Activated naive CD4-positive, alpha-beta T cell treated with anti-CD3 and anti-CD28 coated beads for 36 hours (primary cell): ENCODE data around the gene PTPRN2. TPM values are rescaled to one million over a fixed set of nuclear protein-coding genes. Genes with fewer than 3 reads are reported as not detected.

ENCODE experiments used
- CTCF ChIA-PET: fragments of 350-600 bp; sonication (Branson Sonifier 250); formaldehyde crosslinking; loops from one replicate; lab custom pipeline; 2021; ENCODE audit warnings: antibody characterized with exemption; lab: Charles Lee
- DNase-seq: peaks from one replicate; pipeline ENCODE4 v3.0.0-alpha.2; 2020
- H3K27ac Mint-ChIP-seq: one replicate; pipeline ENCODE4 v1.8.0; 2021; ENCODE audit warnings: mild to moderate bottlenecking, mixed read lengths
- H3K27me3 Mint-ChIP-seq: one replicate; pipeline ENCODE4 v1.8.0; 2021; ENCODE audit warnings: low read depth, mixed read lengths
- H3K36me3 Mint-ChIP-seq: one replicate; pipeline ENCODE4 v1.8.0; 2021; ENCODE audit warnings: low read depth, mixed read lengths
- H3K4me1 Mint-ChIP-seq: one replicate; pipeline ENCODE4 v1.8.0; 2021; ENCODE audit warnings: low read depth, mixed read lengths
- H3K4me3 Mint-ChIP-seq: one replicate; pipeline ENCODE4 v1.8.0; 2021; ENCODE audit warnings: mild to moderate bottlenecking, moderate library complexity, mixed read lengths
- H3K9me3 Mint-ChIP-seq: one replicate; pipeline ENCODE4 v1.8.0; 2021; ENCODE audit warnings: mixed read lengths
- intact Hi-C: fragments of 100-400 bp; cut with micrococcal nuclease; formaldehyde crosslinking; loops from one replicate; pipeline ENCODE4 v1.15.1; 2023
- total RNA-seq, 2 experiments: library from RNA; stranded (reverse); gene quantifications; one replicate each; pipeline ENCODE4 v1.2.3, GENCODE V29; 2021

Gene PTPRN2
- total RNA-seq, 2 experiments from 2014 or later, result 0.54 to 0.62 TPM

- no peak overlapping the region for H3K4me3 Mint-ChIP-seq
- no peak overlapping the region for H3K27ac Mint-ChIP-seq
- H3K27me3 Mint-ChIP-seq, result no peaks in the 10 kb centered on the region
- no peaks in the 10 kb centered on the region for H3K9me3 Mint-ChIP-seq
- peaks cover 21% of the 10 kb centered on the region for H3K36me3 Mint-ChIP-seq
- no peak for DNase-seq
- intact Hi-C loops, result no loop called here
- CTCF ChIA-PET, result interaction anchor here (0.6 to 0.7 kb wide), 3 partner anchors 87 to 1737 kb away, joined by 3 read pairs; no protein-coding TSS in a partner anchor
- peaks cover 15% of the 10 kb centered on the region for H3K4me1 Mint-ChIP-seq
These were observed 25.9 kb upstream of the PTPRN2 start for GRCh38 chr7:158613481-158613880.

GRCh38 chr7:158612546-158612945 is 24.9 kb upstream of the PTPRN2 start:
- no peaks in the 10 kb centered on the region for H3K9me3 Mint-ChIP-seq
- H3K4me1 Mint-ChIP-seq, result peaks cover 15% of the 10 kb centered on the region
- intact Hi-C loops, result no loop called here
- CTCF ChIA-PET, result interaction anchor here (0.7 to 1.2 kb wide), 2 partner anchors 364 to 1736 kb away, joined by 3 to 4 read pairs; no protein-coding TSS in a partner anchor
- no peak overlapping the region for H3K27ac Mint-ChIP-seq
- H3K27me3 Mint-ChIP-seq, result no peaks in the 10 kb centered on the region
- peaks cover 19% of the 10 kb centered on the region for H3K36me3 Mint-ChIP-seq
- no peak overlapping the region for H3K4me3 Mint-ChIP-seq
- DNase-seq, result no peak

DNA sequence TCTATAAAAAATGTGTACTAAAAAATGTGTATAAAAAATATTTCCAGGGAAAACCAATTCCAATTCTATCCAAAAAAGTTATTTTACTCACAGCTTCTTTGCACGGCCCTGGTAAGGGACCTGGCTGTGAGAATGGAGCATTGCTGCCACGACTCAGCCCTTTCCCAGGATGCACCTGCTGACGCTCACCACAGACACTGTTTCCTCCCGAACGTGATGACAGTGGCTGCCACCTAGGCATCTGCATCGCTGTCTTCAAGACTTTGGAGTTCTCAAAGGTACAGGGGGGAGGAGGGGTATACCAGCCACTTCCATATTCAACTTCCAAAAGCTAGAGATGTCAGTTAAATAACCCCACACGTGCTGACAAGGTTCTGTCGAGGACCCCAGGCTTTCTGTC is 23.9 kb upstream of the PTPRN2 start:
- Mint-ChIP-seq H3K36me3 (peaks cover 20% of the 10 kb centered on the region), H3K4me3 (no peak overlapping the region), H3K4me1 (peaks cover 15% of the 10 kb centered on the region), H3K27ac (no peak overlapping the region), H3K9me3 (no peaks in the 10 kb centered on the region), H3K27me3 (no peaks in the 10 kb centered on the region)
- no peak for DNase-seq
- intact Hi-C loops, result no loop called here
- CTCF ChIA-PET, result interaction anchor here (0.6 to 1.2 kb wide), 4 partner anchors 36 to 365 kb away, joined by 3 to 4 read pairs (median 4); no protein-coding TSS in a partner anchor

- CTCF ChIA-PET, result no interaction called here
- no peaks in the 10 kb centered on the region for H3K27me3 Mint-ChIP-seq
- peaks cover 22% of the 10 kb centered on the region for H3K36me3 Mint-ChIP-seq
- H3K4me3 Mint-ChIP-seq, result no peak overlapping the region
- intact Hi-C loops, result no loop called here
- H3K9me3 Mint-ChIP-seq, result no peaks in the 10 kb centered on the region
- no peak for DNase-seq
- no peak overlapping the region for H3K27ac Mint-ChIP-seq
- peaks cover 15% of the 10 kb centered on the region for H3K4me1 Mint-ChIP-seq
These were observed 21.8 kb upstream of the PTPRN2 start for GRCh38 chr7:158609313-158609974.

- no peak for DNase-seq
- H3K9me3 Mint-ChIP-seq, result no peaks in the 10 kb centered on the region
- H3K36me3 Mint-ChIP-seq, result peaks cover 17% of the 10 kb centered on the region
- intact Hi-C loops, result no loop called here
- peaks cover 10% of the 10 kb centered on the region for H3K4me1 Mint-ChIP-seq
- CTCF ChIA-PET, result interaction anchor here (0.8 kb wide), 1 partner anchor 369 kb away, joined by 3 read pairs; no protein-coding TSS in a partner anchor
- no peak overlapping the region for H3K4me3 Mint-ChIP-seq
- H3K27me3 Mint-ChIP-seq, result no peaks in the 10 kb centered on the region
- no peak overlapping the region for H3K27ac Mint-ChIP-seq
These were observed 19.9 kb upstream of the PTPRN2 start for GRCh38 chr7:158607563-158607962.

GRCh38 chr7:158606671-158607424 is 19.2 kb upstream of the PTPRN2 start:
- H3K27me3 Mint-ChIP-seq, result no peaks in the 10 kb centered on the region
- intact Hi-C loops, result no loop called here
- CTCF ChIA-PET, result no interaction called here
- H3K4me1 Mint-ChIP-seq, result peaks cover 4% of the 10 kb centered on the region
- no peak overlapping the region for H3K4me3 Mint-ChIP-seq
- DNase-seq, result no peak
- no peaks in the 10 kb centered on the region for H3K9me3 Mint-ChIP-seq
- H3K27ac Mint-ChIP-seq, result no peak overlapping the region
- H3K36me3 Mint-ChIP-seq, result peaks cover 14% of the 10 kb centered on the region

DNA sequence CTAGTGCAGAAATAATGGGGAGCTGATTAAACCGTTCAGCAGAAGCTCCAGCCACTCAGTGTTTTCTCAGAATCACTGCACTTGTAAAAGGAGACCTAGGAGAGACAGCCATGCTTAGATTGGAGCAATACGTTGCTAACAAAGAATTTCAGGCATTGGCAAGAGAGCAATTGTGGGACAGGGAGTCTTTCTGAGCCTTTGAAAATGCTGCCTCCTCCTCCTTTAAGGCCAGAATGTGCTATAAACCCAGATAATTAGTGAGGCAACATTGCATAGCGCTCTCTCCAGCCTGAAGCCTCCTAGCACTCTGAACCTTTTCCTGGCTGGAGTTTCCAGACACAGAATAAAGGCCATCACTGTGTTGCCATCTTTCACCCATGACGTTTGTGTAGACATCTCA is 18.5 kb upstream of the PTPRN2 start:
- H3K27me3 Mint-ChIP-seq, result no peaks in the 10 kb centered on the region
- DNase-seq, result no peak
- peaks cover 11% of the 10 kb centered on the region for H3K36me3 Mint-ChIP-seq
- CTCF ChIA-PET, result no interaction called here
- intact Hi-C loops, result no loop called here
- no peak overlapping the region for H3K4me3 Mint-ChIP-seq
- no peaks in the 10 kb centered on the region for H3K9me3 Mint-ChIP-seq
- no peak overlapping the region for H3K27ac Mint-ChIP-seq
- H3K4me1 Mint-ChIP-seq, result peaks cover 4% of the 10 kb centered on the region

DNA sequence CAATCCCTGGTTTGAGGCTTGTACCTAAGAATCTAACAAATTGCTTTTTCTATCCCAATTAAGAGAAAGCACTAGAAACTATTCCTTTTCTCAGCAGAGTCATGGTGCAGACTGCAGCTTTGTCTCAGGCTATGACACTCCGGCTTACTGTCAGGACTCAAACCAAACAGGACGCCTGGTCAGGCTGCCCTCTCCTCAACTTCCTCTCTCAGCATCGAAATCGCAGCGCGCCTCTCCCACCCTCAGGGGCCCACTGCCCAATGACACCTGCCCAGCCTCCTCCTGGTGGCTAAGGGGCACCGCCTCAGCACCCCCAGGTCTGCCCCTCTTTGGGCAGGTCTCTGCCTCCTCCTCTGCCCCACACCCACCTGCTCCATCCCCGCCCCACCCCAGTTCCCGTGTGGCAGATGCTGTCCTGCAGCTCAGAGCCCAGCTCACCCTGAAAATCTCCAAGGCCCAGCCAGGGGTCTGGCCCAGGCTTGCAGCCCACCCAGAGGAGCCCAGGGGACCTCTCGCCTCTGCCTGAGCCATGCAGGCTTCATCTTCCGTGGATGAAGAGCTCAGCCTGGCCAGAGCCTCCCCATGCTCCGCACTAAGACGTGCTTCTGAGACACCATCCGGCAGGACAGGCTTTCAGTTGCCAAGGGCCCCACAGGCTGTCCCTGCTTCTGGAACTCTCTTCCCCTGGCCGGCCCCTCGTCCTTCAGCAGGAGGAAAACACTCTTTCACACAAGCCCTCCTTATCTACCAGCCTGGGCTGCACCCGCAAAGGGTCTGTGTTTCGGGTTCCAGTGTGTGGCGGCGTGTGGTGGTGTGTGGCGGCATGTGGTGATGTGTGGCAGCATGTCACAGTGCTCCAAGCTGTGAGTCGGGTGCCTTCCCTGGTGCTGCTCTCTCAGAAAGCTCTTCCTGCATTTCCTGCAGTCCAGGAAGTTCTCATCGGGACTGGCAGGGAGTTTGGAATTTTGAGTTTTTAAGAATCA is 16.4 kb upstream of the PTPRN2 start:
- H3K27ac Mint-ChIP-seq, result no peak overlapping the region
- intact Hi-C loops, result no loop called here
- CTCF ChIA-PET, result no interaction called here

GRCh38 chr7:158602905-158603772 is 15.5 kb upstream of the PTPRN2 start:
- Mint-ChIP-seq H3K36me3 (peaks cover 6% of the 10 kb centered on the region), H3K9me3 (no peaks in the 10 kb centered on the region), H3K4me1 (peaks cover 4% of the 10 kb centered on the region), H3K4me3 (no peak overlapping the region), H3K27ac (no peak overlapping the region), H3K27me3 (no peaks in the 10 kb centered on the region)
- no peak for DNase-seq
- CTCF ChIA-PET, result no interaction called here
- intact Hi-C loops, result no loop called here

More for the DNA sequence above, 16.4 kb upstream of the PTPRN2 start:
- Mint-ChIP-seq H3K27me3 (no peaks in the 10 kb centered on the region), H3K36me3 (peaks cover 7% of the 10 kb centered on the region), H3K9me3 (no peaks in the 10 kb centered on the region), H3K4me3 (no peak overlapping the region), H3K4me1 (peaks cover 4% of the 10 kb centered on the region)
- DNase-seq, result no peak

GRCh38 chr7:158602041-158602440 is 14.4 kb upstream of the PTPRN2 start:
- Mint-ChIP-seq H3K27me3 (no peaks in the 10 kb centered on the region), H3K36me3 (peaks cover 2% of the 10 kb centered on the region), H3K9me3 (no peaks in the 10 kb centered on the region), H3K27ac (no peak overlapping the region), H3K4me3 (no peak overlapping the region), H3K4me1 (peaks cover 4% of the 10 kb centered on the region)
- intact Hi-C loops, result no loop called here
- no peak for DNase-seq
- CTCF ChIA-PET, result no interaction called here

DNA sequence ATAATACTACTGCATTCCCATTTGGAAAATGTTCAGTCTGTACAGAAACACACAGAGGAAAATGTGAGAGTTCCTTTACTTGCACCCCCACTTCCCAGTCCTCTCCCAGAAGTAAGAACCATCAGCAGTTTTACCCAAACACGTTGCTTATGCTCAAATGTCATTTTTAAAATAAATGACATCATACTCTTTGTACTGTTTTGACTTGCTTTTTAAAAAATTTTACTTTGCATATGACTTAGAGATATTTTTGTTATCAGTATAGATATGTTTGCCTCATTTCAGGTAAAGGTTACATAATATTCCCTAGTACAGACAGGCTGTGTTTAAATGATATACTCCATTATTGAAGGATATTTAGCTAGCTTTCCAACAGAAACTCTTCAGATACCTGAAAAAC is 13.5 kb upstream of the PTPRN2 start:
- intact Hi-C loops, result no loop called here
- no peak overlapping the region for H3K4me3 Mint-ChIP-seq
- CTCF ChIA-PET, result no interaction called here
- H3K27ac Mint-ChIP-seq, result no peak overlapping the region
- H3K27me3 Mint-ChIP-seq, result no peaks in the 10 kb centered on the region
- peaks cover 4% of the 10 kb centered on the region for H3K4me1 Mint-ChIP-seq
- H3K9me3 Mint-ChIP-seq, result no peaks in the 10 kb centered on the region
- DNase-seq, result no peak
- H3K36me3 Mint-ChIP-seq, result peaks cover 2% of the 10 kb centered on the region
